Dendritic cell treated with granulocyte-macrophage colony-stimulating factor and Interleukin-4, amounts not matched to agents 40 ng/mL and 50 ng/mL, for 4 days (primary cell): ENCODE measurements around the gene KRTAP4-16.
"Not testable (repeated sequence)": the region's sequence is repeated elsewhere in the genome, so short reads cannot be mapped to it uniquely, and the experiment has no call there.

ENCODE experiments used
- H3K27ac Mint-ChIP-seq: one replicate; pipeline ENCODE4 v1.8.0; 2022; ENCODE audit warnings: mild to moderate bottlenecking, mixed read lengths
- H3K27me3 Mint-ChIP-seq: one replicate; pipeline ENCODE4 v1.8.0; 2022; ENCODE audit warnings: mild to moderate bottlenecking, mixed read lengths
- H3K36me3 Mint-ChIP-seq: one replicate; pipeline ENCODE4 v1.8.0; 2022; ENCODE audit warnings: low read depth, mixed read lengths
- H3K4me1 Mint-ChIP-seq: one replicate; pipeline ENCODE4 v1.8.0; 2022; ENCODE audit warnings: low read depth, mixed read lengths
- H3K4me3 Mint-ChIP-seq: one replicate; pipeline ENCODE4 v1.8.0; 2022; ENCODE audit warnings: mild to moderate bottlenecking, moderate library complexity, mixed read lengths
- H3K9me3 Mint-ChIP-seq: one replicate; pipeline ENCODE4 v1.8.0; 2022; ENCODE audit warnings: mixed read lengths
- intact Hi-C: fragments of 100-400 bp; cut with micrococcal nuclease; formaldehyde crosslinking; loops from one replicate; pipeline ENCODE4 v1.15.0; 2022

KRTAP4-16 gene

DNA sequence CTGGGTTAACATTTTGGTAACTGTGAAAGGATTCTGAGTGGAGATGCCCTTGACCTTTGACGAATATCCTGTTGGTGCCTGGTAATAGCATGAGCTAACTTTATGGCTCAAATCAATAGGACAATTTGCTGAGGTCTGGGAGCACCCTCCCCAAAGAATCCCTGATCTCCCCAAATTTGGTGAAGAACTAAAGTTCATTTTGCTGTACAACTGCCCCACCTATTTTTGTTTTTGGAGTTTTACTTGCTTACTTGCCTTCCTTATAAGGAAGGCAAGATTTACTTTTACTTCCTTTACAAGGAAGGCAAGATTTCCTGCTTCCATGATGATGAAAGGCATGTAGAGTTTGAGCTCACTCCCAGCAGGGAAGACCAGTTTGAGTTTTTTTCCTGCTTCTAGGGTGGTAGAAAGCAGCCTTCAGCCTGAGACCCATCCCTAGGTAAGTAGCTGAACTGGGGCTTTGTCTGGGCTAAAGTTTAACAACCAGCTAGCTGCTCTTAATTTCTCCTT, 6.0 kb upstream of the KRTAP4-16 start:
- Mint-ChIP-seq H3K9me3 (peaks cover 9% of the 10 kb centered on the region), H3K27me3 (peaks cover 8% of the 10 kb centered on the region), H3K27ac (no peak overlapping the region), H3K36me3 (no peaks in the 10 kb centered on the region), H3K4me1 (peaks cover 9% of the 10 kb centered on the region), H3K4me3 (no peak overlapping the region)
- intact Hi-C loops = no loop called here

DNA sequence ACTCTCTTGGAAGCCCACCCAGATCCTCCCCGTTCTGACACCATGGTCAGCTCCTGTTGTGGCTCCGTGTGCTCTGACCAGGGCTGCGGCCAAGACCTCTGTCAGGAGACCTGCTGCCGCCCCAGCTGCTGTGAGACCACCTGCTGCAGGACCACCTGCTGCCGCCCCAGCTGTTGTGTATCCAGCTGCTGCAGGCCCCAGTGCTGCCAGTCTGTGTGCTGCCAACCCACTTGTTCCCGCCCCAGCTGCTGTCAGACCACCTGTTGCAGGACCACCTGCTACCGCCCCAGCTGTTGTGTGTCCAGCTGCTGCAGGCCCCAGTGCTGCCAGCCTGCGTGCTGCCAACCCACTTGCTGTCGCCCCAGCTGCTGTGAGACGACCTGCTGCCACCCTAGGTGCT, 3.3 kb upstream of the KRTAP4-16 start, which contains the start of gene KRTAP4-9:
Gene KRTAP4-9 (plus strand): TSS at position 43 of the 400 bp plus-strand sequence. CDS start 0 bp downstream, at position 43.
- H3K36me3 Mint-ChIP-seq, H3K4me1 Mint-ChIP-seq, H3K9me3 Mint-ChIP-seq, H3K27ac Mint-ChIP-seq, intact Hi-C loops, H3K4me3 Mint-ChIP-seq: not testable (repeated sequence)
- peaks cover 10% of the 10 kb centered on the region for H3K27me3 Mint-ChIP-seq

DNA sequence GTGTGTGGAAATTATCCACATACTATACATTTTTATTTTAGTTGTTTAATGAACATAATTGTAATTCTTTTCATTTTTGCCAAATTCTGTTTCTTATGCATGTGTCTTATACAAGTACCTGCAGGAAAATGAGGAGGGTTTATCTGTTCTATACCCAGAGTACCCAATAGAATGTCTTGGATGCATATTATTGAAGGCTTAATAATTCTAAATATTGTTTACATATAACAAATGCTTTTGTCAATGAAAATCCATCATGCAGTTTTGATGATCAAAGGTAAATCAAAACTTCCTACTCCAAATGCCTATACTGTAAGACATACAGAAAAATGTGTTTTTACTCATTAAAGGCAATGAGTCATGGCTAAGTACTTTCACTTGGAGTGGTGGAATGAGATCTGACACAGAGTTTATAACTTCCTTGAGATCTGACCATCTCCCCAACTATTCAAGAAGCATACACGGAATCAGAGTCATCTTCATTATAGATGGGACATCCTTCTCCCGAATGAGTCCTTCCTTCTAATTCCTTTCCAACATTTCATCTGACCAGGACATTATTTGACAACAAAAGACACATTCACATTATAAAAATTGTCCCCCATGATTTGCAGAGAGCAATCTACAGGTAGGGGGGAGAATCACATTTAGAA, 2.5 kb upstream of the KRTAP4-16 start:
- H3K4me3 Mint-ChIP-seq, intact Hi-C loops, H3K36me3 Mint-ChIP-seq, H3K9me3 Mint-ChIP-seq, H3K27ac Mint-ChIP-seq: not testable (repeated sequence)
- Mint-ChIP-seq H3K27me3 (peaks cover 12% of the 10 kb centered on the region), H3K4me1 (peaks cover 17% of the 10 kb centered on the region)

DNA sequence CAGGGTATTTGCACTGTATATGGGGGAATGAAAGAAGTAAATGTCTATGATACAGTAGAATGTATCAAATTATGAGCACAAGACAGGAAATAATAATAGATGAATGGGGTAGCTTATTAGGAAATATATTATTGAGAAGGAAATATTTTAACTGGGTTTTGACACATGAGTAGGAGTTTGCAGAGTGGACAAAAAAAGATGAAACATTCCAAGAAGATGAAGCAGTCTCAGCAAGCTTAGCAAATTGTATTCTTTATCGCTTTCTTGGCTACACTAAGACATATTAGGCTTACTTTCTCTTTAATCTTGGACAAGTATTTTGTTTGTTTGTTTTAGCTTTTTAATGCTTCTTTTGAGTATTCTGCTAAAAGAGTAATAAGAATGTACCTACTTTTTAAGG, 1.9 kb upstream of the KRTAP4-16 start:
- Mint-ChIP-seq H3K36me3 (no peaks in the 10 kb centered on the region), H3K9me3 (no peaks in the 10 kb centered on the region), H3K4me3 (no peak overlapping the region), H3K27ac (no peak overlapping the region), H3K27me3 (peaks cover 12% of the 10 kb centered on the region), H3K4me1 (peaks cover 15% of the 10 kb centered on the region)
- intact Hi-C loops = no loop called here

DNA sequence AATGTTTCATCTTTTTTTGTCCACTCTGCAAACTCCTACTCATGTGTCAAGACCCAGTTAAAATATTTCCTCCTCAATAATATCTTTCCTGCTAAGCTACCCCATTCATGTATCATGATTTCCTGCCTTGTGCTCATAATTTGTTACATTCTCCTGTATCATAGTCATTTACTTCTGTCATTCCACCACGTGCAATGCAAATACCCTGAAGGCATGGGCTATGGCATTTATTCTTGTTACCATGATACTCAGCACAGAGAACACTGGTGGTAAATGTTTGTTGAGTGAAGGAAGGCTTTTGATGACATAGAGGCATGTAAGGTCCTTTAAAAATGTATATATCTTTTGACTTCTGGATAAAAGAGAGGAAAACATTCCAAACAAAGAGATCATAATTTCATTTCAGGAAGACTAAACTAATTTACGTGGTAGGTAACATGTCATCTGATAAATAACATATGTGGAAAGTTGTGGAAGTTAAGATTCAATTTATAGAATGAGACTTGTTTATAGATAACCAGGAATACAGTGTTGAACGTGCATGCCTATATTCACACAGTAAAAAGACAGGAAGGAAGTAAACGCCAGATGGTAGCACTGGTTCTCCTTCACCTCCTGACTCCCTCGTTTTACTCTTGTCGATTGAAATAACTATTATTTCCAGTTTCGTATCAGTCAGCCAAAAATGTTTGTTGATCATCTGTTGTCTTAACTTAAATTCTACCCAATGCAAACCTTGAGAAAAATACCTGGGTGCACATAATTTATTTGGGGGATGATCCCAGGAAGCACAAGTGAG, 2.1 kb downstream of the KRTAP4-16 start:
- intact Hi-C loops, H3K4me1 Mint-ChIP-seq, H3K4me3 Mint-ChIP-seq: not testable (repeated sequence)

DNA sequence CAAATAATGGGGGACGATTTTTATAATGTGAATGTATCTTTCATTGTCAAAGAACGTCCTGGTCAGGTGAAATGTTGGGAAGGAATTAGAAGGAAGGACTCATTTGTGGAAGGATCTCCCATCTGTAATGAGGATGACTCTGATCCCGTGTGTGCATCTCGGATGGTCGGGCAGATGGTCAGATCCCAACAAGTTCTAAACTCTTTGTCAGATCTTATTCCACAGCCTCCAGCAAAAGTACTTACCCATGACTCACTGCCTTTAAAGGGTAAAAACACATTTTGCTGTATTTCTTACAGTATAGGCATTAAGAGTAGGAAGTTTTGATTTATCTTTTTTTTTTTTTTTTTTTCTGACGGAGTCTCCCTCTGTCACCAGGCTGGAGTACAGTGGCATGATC, 3.5 kb downstream of the KRTAP4-16 start:
- H3K27ac Mint-ChIP-seq = no peak overlapping the region
- H3K4me3 Mint-ChIP-seq = no peak overlapping the region
- H3K27me3 Mint-ChIP-seq = peaks cover 13% of the 10 kb centered on the region
- no peaks in the 10 kb centered on the region for H3K36me3 Mint-ChIP-seq
- H3K4me1 Mint-ChIP-seq = peaks cover 8% of the 10 kb centered on the region
- intact Hi-C loops = no loop called here
- no peaks in the 10 kb centered on the region for H3K9me3 Mint-ChIP-seq

More for the DNA sequence above, 2.1 kb downstream of the KRTAP4-16 start:
- peaks cover 13% of the 10 kb centered on the region for H3K27me3 Mint-ChIP-seq
- not testable (repeated sequence) for H3K27ac Mint-ChIP-seq, H3K36me3 Mint-ChIP-seq, H3K9me3 Mint-ChIP-seq

DNA sequence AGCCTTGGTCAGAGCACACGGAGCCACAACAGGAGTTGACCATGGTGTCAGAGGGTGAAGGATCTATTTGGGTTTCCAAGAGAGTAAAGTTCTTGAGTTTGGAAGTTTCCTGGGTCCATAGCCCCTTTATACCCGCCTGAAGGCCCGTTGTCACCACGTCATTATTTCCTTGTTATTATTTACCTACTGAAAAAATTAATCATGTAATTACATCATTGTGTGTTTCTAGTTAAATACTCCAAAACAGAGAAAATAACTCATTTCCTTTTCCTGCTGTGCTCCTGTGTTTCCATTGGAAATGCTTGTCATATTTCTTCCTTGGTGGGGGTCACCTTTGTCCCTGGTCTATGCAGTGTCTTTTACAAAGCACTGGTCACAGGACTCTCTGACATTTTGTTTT, 4.0 kb downstream of the KRTAP4-16 start, which contains the start of gene KRTAP4-8:
Gene KRTAP4-8 (minus strand): TSS at position 101 of the 400 bp plus-strand sequence. CDS start 58 bp downstream, at position 43.
- no peaks in the 10 kb centered on the region for H3K36me3 Mint-ChIP-seq
- H3K27me3 Mint-ChIP-seq = peaks cover 13% of the 10 kb centered on the region
- peaks cover 8% of the 10 kb centered on the region for H3K4me1 Mint-ChIP-seq
- H3K9me3 Mint-ChIP-seq = peaks cover 3% of the 10 kb centered on the region
- H3K4me3 Mint-ChIP-seq = no peak within 1 kb of the TSS
- intact Hi-C loops = no loop called here
- no peak within 1 kb of the TSS for H3K27ac Mint-ChIP-seq

DNA sequence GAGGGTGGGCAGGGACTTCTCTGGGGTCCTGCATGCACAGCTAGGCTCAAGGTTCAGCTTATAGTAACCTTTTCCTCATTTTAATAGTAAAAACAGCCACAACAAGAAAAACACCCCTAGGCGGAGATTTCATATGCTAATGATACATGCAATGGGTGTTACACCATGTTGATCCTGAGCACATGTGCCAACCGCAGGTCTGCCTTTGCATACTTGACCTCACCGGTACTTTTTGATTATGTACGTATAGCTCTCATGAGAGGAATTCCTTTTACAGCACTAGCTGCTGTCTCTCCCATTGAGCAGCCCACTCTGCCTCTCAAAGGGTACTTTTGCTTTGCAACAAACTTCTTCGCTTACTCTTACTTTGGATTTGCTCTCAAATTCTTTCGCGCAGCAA, 6.0 kb downstream of the KRTAP4-16 start:
- Mint-ChIP-seq H3K9me3 (peaks cover 7% of the 10 kb centered on the region), H3K27me3 (peaks cover 11% of the 10 kb centered on the region), H3K4me3 (no peak overlapping the region)

DNA sequence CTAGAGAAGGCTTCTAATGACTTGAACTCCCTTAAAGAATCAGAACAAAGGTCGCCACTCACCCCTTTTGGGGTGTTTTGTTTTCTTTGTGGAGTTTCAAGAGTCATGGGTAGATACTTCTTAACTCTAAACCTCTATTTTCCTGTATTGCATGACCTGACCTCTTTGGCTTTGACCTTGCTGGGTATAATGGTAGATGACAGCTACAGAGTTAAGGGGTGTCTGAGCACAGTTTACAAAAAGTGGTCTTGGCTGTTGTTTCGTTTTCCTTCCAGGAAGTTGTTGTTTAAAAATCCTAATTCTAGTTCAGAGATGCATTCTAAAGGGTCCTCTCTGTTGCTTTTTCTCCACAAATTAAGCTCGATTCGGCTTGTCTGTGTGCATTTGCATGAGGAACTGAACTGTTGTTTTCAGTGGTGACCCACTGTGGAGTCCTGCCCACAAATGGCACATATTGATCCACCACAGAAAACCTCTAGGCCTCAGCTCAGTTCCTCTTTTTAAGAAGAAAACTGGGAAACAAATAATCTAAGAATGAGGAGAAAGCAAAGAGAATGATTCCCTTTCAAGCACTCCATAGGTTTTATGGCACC, 13.2 kb downstream of the KRTAP4-16 start:
- H3K36me3 Mint-ChIP-seq, H3K9me3 Mint-ChIP-seq, H3K27me3 Mint-ChIP-seq, H3K4me3 Mint-ChIP-seq, H3K4me1 Mint-ChIP-seq, intact Hi-C loops, H3K27ac Mint-ChIP-seq: not testable (repeated sequence)

More for the DNA sequence above, 6.0 kb downstream of the KRTAP4-16 start:
- no peaks in the 10 kb centered on the region for H3K36me3 Mint-ChIP-seq
- intact Hi-C loops = no loop called here
- H3K27ac Mint-ChIP-seq = no peak overlapping the region
- H3K4me1 Mint-ChIP-seq = peaks cover 8% of the 10 kb centered on the region

DNA sequence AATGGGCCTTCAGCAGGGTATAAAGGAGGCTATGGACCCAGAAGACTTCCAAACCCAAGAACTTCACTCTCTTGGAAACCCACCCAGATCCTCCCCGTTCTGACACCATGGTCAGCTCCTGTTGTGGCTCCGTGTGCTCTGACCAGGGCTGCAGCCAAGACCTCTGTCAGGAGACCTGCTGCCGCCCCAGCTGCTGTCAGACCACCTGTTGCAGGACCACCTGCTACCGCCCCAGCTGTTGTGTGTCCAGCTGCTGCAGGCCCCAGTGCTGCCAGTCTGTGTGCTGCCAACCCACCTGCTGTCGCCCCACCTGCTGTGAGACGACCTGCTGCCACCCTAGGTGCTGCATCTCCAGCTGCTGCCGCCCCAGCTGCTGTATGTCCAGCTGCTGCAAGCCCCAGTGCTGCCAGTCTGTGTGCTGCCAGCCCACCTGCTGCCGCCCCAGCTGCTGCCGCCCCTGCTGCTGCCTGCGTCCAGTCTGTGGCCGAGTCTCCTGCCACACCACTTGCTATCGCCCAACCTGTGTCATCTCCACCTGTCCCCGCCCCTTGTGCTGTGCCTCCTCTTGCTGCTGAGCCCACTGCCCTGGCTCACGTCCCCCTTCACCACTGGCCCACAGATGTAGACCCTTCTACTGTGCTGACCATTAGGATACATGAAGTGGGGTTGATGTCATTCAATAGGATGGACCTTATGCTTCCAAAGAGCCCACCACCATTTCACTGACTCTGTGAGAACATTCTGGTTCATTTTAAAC, 17.7 kb downstream of the KRTAP4-16 start, which contains the start of gene KRTAP4-7:
Gene KRTAP4-7 (plus strand): TSS at position 51 of the 757 bp plus-strand sequence. CDS start 57 bp downstream, at position 108.
- H3K27ac Mint-ChIP-seq, H3K27me3 Mint-ChIP-seq, H3K4me3 Mint-ChIP-seq, intact Hi-C loops, H3K4me1 Mint-ChIP-seq, H3K9me3 Mint-ChIP-seq, H3K36me3 Mint-ChIP-seq: not testable (repeated sequence)

DNA sequence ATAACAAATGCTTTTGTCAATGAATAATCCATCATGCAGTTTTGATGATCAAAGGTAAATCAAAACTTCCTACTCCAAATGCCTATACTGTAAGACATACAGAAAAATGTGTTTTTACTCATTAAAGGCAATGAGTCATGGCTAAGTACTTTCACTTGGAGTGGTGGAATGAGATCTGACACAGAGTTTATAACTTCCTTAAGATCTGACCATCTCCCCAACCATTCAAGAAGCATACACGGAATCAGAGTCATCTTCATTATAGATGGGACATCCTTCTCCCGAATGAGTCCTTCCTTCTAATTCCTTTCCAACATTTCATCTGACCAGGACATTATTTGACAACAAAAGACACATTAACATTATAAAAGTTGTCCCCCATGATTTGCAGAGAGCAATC, 18.6 kb downstream of the KRTAP4-16 start:
- H3K9me3 Mint-ChIP-seq, intact Hi-C loops, H3K4me1 Mint-ChIP-seq, H3K4me3 Mint-ChIP-seq, H3K27ac Mint-ChIP-seq, H3K36me3 Mint-ChIP-seq, H3K27me3 Mint-ChIP-seq: not testable (repeated sequence)

DNA sequence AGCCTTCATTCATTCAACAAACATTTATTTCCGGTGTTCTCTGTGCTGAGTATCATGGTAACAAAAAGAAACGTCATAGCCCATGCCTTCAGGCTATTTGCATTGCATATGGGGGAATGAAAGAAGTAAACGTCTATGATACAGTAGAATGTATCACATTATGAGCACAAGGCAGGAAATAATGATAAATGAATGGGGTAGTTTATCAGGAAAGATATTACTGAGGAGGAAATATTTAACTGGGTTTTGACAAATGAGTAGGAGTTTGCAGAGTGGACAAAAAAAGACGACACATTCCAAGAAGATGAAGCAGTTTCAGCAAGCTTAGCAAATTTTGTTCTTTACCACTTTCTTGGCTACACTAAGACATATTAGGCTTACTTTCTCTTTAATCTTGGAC, 19.4 kb downstream of the KRTAP4-16 start:
- Mint-ChIP-seq H3K4me3 (no peak overlapping the region), H3K9me3 (no peaks in the 10 kb centered on the region), H3K27ac (no peak overlapping the region), H3K36me3 (no peaks in the 10 kb centered on the region), H3K4me1 (no peaks in the 10 kb centered on the region), H3K27me3 (peaks cover 4% of the 10 kb centered on the region)
- intact Hi-C loops = no loop called here

DNA sequence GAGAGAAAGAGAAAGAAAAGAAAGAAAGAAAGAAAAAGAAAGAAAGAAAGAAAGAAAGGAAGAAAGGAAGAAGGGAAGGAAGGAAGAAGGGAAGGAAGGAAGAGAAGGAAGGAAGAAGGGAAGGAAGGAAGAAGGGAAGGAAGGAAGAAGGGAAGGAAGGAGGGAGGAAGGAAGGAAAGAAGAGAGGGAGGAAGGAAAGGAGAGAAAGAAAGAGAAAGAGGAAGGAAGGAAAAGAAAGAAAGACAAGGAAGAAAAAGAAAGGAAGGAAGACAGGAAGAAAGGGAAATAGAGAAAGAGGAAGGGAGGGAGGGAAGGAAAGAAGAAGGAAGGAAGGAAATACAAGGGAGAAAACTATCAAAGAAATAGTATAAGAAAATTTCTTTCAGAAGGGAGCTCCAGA, 25.2 kb downstream of the KRTAP4-16 start:
- H3K27ac Mint-ChIP-seq = no peak overlapping the region
- peaks cover 3% of the 10 kb centered on the region for H3K27me3 Mint-ChIP-seq
- no peaks in the 10 kb centered on the region for H3K36me3 Mint-ChIP-seq

More for the DNA sequence above, 25.2 kb downstream of the KRTAP4-16 start:
- Mint-ChIP-seq H3K4me3 (no peak overlapping the region), H3K9me3 (peaks cover 12% of the 10 kb centered on the region), H3K4me1 (no peaks in the 10 kb centered on the region)
- intact Hi-C loops = no loop called here
